ENCODE results near the gene OAS3. TPM values are rescaled to one million over a fixed set of nuclear protein-coding genes. Genes with fewer than 3 reads are reported as not detected.

The OAS3 gene
- total RNA-seq, 3 donors from 2014 or later = 5.2 to 15.1 (median 5.9) TPM

DNA sequence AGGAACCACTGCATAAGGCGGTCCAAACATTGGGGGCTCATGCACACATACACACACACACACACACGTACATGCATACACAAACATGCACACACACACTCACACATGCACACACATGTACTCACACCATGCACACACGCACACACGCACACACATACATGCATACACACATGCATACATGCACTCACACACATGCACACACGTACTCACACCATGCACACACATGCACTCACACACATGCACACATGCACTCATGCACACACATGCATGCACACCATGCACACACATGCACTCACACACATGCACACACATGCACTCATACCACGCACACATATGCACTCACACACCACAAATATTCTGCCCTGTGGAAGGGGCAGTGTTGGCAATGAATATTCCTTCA is 62.2 kb downstream of the OAS3 start:
- H3K27ac ChIP-seq = no peak overlapping the region
- no peak for DNase-seq (ENCODE audit: low spot score in 2 of 2)
- TF ChIP-seq, protein P1, sequence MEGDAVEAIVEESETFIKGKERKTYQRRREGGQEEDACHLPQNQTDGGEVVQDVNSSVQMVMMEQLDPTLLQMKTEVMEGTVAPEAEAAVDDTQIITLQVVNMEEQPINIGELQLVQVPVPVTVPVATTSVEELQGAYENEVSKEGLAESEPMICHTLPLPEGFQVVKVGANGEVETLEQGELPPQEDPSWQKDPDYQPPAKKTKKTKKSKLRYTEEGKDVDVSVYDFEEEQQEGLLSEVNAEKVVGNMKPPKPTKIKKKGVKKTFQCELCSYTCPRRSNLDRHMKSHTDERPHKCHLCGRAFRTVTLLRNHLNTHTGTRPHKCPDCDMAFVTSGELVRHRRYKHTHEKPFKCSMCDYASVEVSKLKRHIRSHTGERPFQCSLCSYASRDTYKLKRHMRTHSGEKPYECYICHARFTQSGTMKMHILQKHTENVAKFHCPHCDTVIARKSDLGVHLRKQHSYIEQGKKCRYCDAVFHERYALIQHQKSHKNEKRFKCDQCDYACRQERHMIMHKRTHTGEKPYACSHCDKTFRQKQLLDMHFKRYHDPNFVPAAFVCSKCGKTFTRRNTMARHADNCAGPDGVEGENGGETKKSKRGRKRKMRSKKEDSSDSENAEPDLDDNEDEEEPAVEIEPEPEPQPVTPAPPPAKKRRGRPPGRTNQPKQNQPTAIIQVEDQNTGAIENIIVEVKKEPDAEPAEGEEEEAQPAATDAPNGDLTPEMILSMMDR (IDR thresholded peaks at IDR 0.05) = no peak
- TF ChIP-seq POLR2AphosphoS5 (IDR thresholded peaks at IDR 0.05) (no peak), POLR2A (IDR thresholded peaks at IDR 0.05) (no peak)
- no peak overlapping the region for H3K4me3 ChIP-seq
- intact Hi-C loops (cut with DNase I; ENCODE audit: low total_unique reads) = no loop called here
- no peaks in the 10 kb centered on the region for H3K27me3 ChIP-seq
- H3K36me3 ChIP-seq = no peaks in the 10 kb centered on the region
- no peaks in the 10 kb centered on the region for H3K4me1 ChIP-seq
- H3K9me3 ChIP-seq = no peaks in the 10 kb centered on the region

DNA sequence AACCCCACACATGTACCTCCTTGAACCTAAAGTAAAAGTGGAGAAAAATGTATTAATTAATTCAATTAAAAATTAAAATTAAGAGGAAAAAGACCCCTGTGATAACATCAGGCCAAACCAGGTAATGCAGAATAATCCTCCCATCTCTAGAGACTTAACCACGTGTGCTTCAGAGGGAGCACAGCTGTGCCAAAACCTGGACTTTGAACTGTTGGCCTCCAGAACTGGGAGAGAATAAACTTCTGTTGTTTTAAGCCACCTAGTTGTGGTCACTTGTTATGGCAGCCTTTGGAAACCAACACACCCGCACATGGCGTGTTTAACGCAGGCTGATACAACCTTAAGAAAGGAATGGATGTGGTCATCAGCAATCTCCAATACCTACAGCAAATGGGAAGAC is 63.9 kb downstream of the OAS3 start:
- Histone ChIP-seq H3K4me3 (no peak overlapping the region), H3K36me3 (no peaks in the 10 kb centered on the region), H3K27ac (no peak overlapping the region), H3K4me1 (no peaks in the 10 kb centered on the region), H3K27me3 (no peaks in the 10 kb centered on the region), H3K9me3 (no peaks in the 10 kb centered on the region)
- intact Hi-C loops (cut with DNase I; ENCODE audit: low total_unique reads) = no loop called here
- no peak for TF ChIP-seq POLR2A (IDR thresholded peaks at IDR 0.05)
- TF ChIP-seq POLR2AphosphoS5 (IDR thresholded peaks at IDR 0.05) = no peak
- TF ChIP-seq, protein P1 (IDR thresholded peaks at IDR 0.05) = no peak
- no peak for DNase-seq (ENCODE audit: low spot score in 2 of 2)

DNA sequence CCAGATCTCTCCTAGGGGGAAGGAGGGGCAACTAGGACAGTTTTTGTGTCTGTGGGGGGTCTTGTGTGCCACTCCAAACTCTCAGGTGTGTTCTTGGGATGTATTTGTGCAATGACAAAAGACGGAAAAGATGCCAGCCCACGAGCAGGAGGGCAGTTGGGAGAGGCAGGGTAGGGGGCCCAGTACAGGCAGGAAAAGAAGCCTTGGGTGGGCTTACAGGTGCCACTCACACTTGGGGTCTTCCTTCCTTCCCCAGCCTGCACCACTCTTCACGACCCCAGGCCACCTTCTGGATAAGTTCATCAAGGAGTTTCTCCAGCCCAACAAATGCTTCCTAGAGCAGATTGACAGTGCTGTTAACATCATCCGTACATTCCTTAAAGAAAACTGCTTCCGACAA is 64.4 kb downstream of the OAS3 start:
- Histone ChIP-seq H3K36me3 (no peaks in the 10 kb centered on the region), H3K4me3 (no peak overlapping the region), H3K9me3 (no peaks in the 10 kb centered on the region), H3K4me1 (no peaks in the 10 kb centered on the region), H3K27me3 (no peaks in the 10 kb centered on the region), H3K27ac (no peak overlapping the region)
- intact Hi-C loops (cut with DNase I; ENCODE audit: low total_unique reads) = no loop called here
- no peak for DNase-seq (ENCODE audit: low spot score in 2 of 2)
- no peak for TF ChIP-seq POLR2A (IDR thresholded peaks at IDR 0.05)

DNA sequence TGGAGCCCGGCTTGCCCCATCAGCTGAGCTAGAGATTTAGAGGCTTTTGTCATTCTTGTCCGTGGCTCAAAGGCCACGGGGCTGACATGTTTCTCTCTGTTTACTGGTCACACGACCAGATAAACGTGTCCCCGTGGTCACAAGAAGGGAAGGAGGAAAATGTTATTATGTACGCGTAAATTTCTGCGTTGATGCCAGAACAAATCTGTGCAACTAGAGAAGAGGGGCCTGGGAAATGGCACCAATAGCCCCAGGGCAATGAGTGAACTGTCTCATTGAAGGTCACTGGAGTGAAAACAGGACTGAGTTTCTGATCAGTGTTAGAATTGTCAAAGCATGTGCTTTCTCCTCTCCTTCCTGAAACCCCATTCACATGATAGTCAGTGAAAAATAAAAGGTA is 65.4 kb downstream of the OAS3 start:
- no peak overlapping the region for H3K27ac ChIP-seq
- no peaks in the 10 kb centered on the region for H3K4me1 ChIP-seq
- H3K36me3 ChIP-seq = no peaks in the 10 kb centered on the region
- H3K27me3 ChIP-seq = no peaks in the 10 kb centered on the region
- no peak overlapping the region for H3K4me3 ChIP-seq
- intact Hi-C loops (cut with DNase I; ENCODE audit: low total_unique reads) = no loop called here
- DNase-seq (ENCODE audit: low spot score in 2 of 2) = no peak
- TF ChIP-seq, protein P1 (IDR thresholded peaks at IDR 0.05) = no peak
- TF ChIP-seq POLR2AphosphoS5 (IDR thresholded peaks at IDR 0.05) = no peak
- no peak for TF ChIP-seq POLR2A (IDR thresholded peaks at IDR 0.05)
- no peaks in the 10 kb centered on the region for H3K9me3 ChIP-seq

DNA sequence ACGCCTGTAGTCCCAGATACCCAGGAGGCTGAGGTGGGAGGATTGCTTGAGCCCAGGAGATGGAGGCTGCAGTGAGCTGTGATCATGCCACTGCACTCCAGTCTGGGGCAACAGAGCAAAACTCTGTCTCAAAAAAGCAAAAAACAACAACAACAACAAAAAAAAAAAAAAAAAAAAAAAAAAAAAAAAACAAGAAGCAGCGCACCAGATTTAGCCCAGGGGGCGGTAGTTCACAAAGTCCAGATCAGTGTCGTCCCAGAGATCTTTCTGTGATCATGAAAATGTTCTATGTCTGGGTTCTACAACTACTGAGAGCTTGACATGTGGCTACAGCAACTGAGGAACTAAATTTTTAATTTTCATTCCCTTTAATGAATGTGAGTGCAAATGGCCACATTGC is 67.5 kb downstream of the OAS3 start:
- Histone ChIP-seq H3K27me3 (no peaks in the 10 kb centered on the region), H3K36me3 (no peaks in the 10 kb centered on the region), H3K4me3 (no peak overlapping the region), H3K4me1 (no peaks in the 10 kb centered on the region), H3K27ac (no peak overlapping the region), H3K9me3 (no peaks in the 10 kb centered on the region)
- intact Hi-C loops (cut with DNase I; ENCODE audit: low total_unique reads) = no loop called here
- TF ChIP-seq POLR2A (IDR thresholded peaks at IDR 0.05) (no peak), POLR2AphosphoS5 (IDR thresholded peaks at IDR 0.05) (no peak)
- TF ChIP-seq, protein P1 (IDR thresholded peaks at IDR 0.05) = no peak
- DNase-seq (ENCODE audit: low spot score in 2 of 2) = no peak

DNA sequence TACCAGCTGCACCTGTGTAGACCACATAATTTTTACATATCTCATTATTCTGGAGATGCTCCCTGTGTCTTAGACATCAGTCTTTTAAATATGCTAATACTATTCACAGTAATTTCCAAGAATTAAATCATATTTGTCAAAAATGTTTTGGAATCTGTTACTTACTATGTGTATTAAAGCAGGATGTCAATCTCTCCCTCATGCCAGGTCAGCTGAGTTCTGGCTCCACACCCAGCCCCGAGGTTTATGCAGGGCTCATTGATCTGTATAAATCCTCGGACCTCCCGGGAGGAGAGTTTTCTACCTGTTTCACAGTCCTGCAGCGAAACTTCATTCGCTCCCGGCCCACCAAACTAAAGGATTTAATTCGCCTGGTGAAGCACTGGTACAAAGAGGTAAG is 67.9 kb downstream of the OAS3 start:
- H3K36me3 ChIP-seq = no peaks in the 10 kb centered on the region
- DNase-seq (ENCODE audit: low spot score in 2 of 2) = no peak
- TF ChIP-seq POLR2AphosphoS5 (IDR thresholded peaks at IDR 0.05) = no peak
- intact Hi-C loops (cut with DNase I; ENCODE audit: low total_unique reads) = no loop called here
- H3K27ac ChIP-seq = no peak overlapping the region
- no peak overlapping the region for H3K4me3 ChIP-seq
- H3K4me1 ChIP-seq = no peaks in the 10 kb centered on the region
- H3K27me3 ChIP-seq = no peaks in the 10 kb centered on the region
- no peaks in the 10 kb centered on the region for H3K9me3 ChIP-seq

Measured in breast epithelium (tissue), 4 donors.